K562 (cell line): ENCODE results near the gene CACNB2. TPM values are rescaled to one million over a fixed set of nuclear protein-coding genes. Genes with fewer than 3 reads are reported as not detected.

Experiments used
- ATAC-seq: fragments of 200-7000 bp; cut with Tn5 transposase; 3 replicates; pipeline ENCODE4 v1.9.1; 2020; ENCODE audit warnings: moderate library complexity
- BruUV-seq: library from RNA; stranded (reverse); fragments of 400-500 nt; replicated peaks from 2 replicates; lab custom pipeline; 2021; lab: Mats Ljungman, UMichigan
- CTCF ChIA-PET: fragments of 300-600 bp; formaldehyde crosslinking; extraction: SDS; loops from one replicate; lab custom pipeline; 2021; ENCODE audit warnings: low intra/inter-chr PET ratio; lab: Yijun Ruan, JAX
- POLR2A ChIA-PET: fragments of 300-600, 350-650 bp; sonication (Branson Sonifier 250); formaldehyde crosslinking; extraction: SDS; loops from one replicate; lab custom pipeline; 2021; ENCODE audit warnings: antibody characterized with exemption, inconsistent platforms; lab: Yijun Ruan, JAX
- DNase-seq, 4 experiments: peaks; one replicate each; pipeline versions ENCODE4 v3.0.0 to v3.0.0-alpha.2; 2011 to 2018; ENCODE audit warnings: low spot score in 3 of 4, mixed read lengths in 3 of 4; ENCODE audit errors: extremely low read depth in 1 of 4
- FAIRE-seq: peaks from 2 replicates; lab custom pipeline; 2011; peaks lifted over from hg19 to GRCh38; lab: Jason Lieb, UNC
- H2AFZ ChIP-seq: 2 replicates; pipeline ENCODE4 v1.6.0; 2011; ENCODE audit warnings: low read depth, low read length, control low read depth, inconsistent platforms
- H3K27ac ChIP-seq: fragments of 200-600 bp; 3 replicates; pipeline ENCODE4 v1.8.0; 2011; ENCODE audit warnings: low read depth, mild to moderate bottlenecking, control low read depth, inconsistent platforms, low read length, moderate library complexity, mixed read lengths; ENCODE audit errors: extremely low read depth
- H3K27me3 ChIP-seq, 2 experiments: fragments of 300-600 bp in 1 of 2; 2 replicates in 1 of 2; 3 replicates in 1 of 2; pipeline versions ENCODE4 v1.6.0 to v1.8.0; 2011; ENCODE audit warnings: inconsistent platforms in 2 of 2, low read length in 2 of 2, mild to moderate bottlenecking in 1 of 2, mixed read lengths in 1 of 2, moderate library complexity in 1 of 2; ENCODE audit not compliant: control insufficient read depth in 2 of 2, insufficient read depth in 2 of 2
- H3K36me3 ChIP-seq: fragments of 300-600 bp; 3 replicates; pipeline ENCODE4 v1.8.0; 2011; ENCODE audit warnings: mild to moderate bottlenecking, low read length, inconsistent platforms; ENCODE audit not compliant: control insufficient read depth, insufficient read depth
- H3K4me1 ChIP-seq, 2 experiments: fragments of 200-600 bp in 1 of 2; replicated peaks in 1 of 2; 2 replicates in 1 of 2; 3 replicates in 1 of 2; pipeline versions ENCODE4 v1.5.1 to v1.8.0; 2011; ENCODE audit warnings: inconsistent platforms in 2 of 2, low read length in 2 of 2, mild to moderate bottlenecking in 1 of 2, mixed read lengths in 1 of 2, moderate library complexity in 1 of 2; ENCODE audit not compliant: control insufficient read depth in 2 of 2, insufficient read depth in 2 of 2
- H3K4me2 ChIP-seq: 2 replicates; pipeline ENCODE4 v1.6.1; 2011; ENCODE audit warnings: low read length, control low read depth, inconsistent platforms, mixed read lengths; ENCODE audit not compliant: insufficient read depth
- H3K4me3 ChIP-seq: fragments of 200-600 bp; sonication (generic), shearing (Covaris generic); 2 replicates; pipeline ENCODE4 v1.5.1; 2016; ENCODE audit warnings: control low read depth, inconsistent platforms
- H3K79me2 ChIP-seq: fragments of 200-600 bp; 3 replicates; pipeline ENCODE4 v1.8.0; 2011; ENCODE audit warnings: low read length, inconsistent platforms; ENCODE audit not compliant: control insufficient read depth, insufficient read depth
- H3K9ac ChIP-seq, 2 experiments: 2 replicates each; pipeline versions ENCODE4 v1.6.0 to v1.6.1; 2011; ENCODE audit warnings: low read depth in 2 of 2, low read length in 2 of 2, control low read depth in 1 of 2, inconsistent platforms in 1 of 2, mild to moderate bottlenecking in 1 of 2, mixed read lengths in 1 of 2; ENCODE audit not compliant: insufficient read depth in 1 of 2
- H3K9me1 ChIP-seq: one replicate; pipeline ENCODE4 v1.6.0; 2011; ENCODE audit warnings: inconsistent platforms, mild to moderate bottlenecking, low read length, moderate library complexity; ENCODE audit not compliant: control insufficient read depth, insufficient read depth
- H3K9me3 ChIP-seq: replicated peaks from 2 replicates; pipeline ENCODE4 v1.5.1; 2011; ENCODE audit warnings: low read depth, low read length, inconsistent platforms; ENCODE audit not compliant: control insufficient read depth, insufficient read depth
- H4K20me1 ChIP-seq: replicated peaks from 2 replicates; pipeline ENCODE4 v1.6.1; 2011; ENCODE audit warnings: low read length, inconsistent platforms, mixed read lengths; ENCODE audit not compliant: control insufficient read depth, insufficient read depth
- CHCHD3 ChIP-seq: fragments of 250-450 bp; sonication (Bioruptor Pico); IDR thresholded peaks from 2 replicates; pipeline ENCODE4 v2.1.2; 2022; ENCODE audit warnings: mild to moderate bottlenecking
- DDX20 ChIP-seq: fragments of 450-650 bp; IDR thresholded peaks from 2 replicates; pipeline ENCODE4 v1.6.1; 2016; ENCODE audit warnings: missing genetic modification characterization, low read depth, mild to moderate bottlenecking, missing compliant biosample characterization, moderate library complexity
- FOXA1 ChIP-seq: fragments of 450-650 bp; IDR thresholded peaks from 2 replicates; pipeline ENCODE4 v1.6.1; 2016; ENCODE audit warnings: mild to moderate bottlenecking, borderline replicate concordance
- MECOM ChIP-seq: fragments of 250-450 bp; sonication (Bioruptor Pico); IDR thresholded peaks from 2 replicates; pipeline ENCODE4 v1.8.0; 2022; ENCODE audit warnings: inconsistent platforms
- POLR2A ChIP-seq: fragments of 450-650 bp; conservative IDR thresholded peaks from 2 replicates; pipeline ENCODE4 v1.6.1; 2016
- RBFOX2 ChIP-seq: fragments of 200-400 bp; formaldehyde crosslinking; IDR thresholded peaks from 2 replicates; pipeline ENCODE4 v1.6.1; 2017; ENCODE audit warnings: low read depth, mild to moderate bottlenecking, low read length, moderate library complexity
- RNF2 ChIP-seq: sonication (generic); IDR thresholded peaks from 2 replicates; pipeline ENCODE4 v1.6.1; 2016
- SFPQ ChIP-seq: fragments of 200-400 bp; formaldehyde crosslinking; IDR thresholded peaks from 2 replicates; pipeline ENCODE4 v1.6.1; 2017; ENCODE audit warnings: mild to moderate bottlenecking, low read depth, low read length, moderate library complexity
- SIRT6 ChIP-seq: IDR thresholded peaks from one replicate; pipeline ENCODE4 v1.6.1; 2012; ENCODE audit warnings: low read depth, mild to moderate bottlenecking, control low read depth, inconsistent platforms, low read length, moderate library complexity
- ZNF316 ChIP-seq: fragments of 450-650 bp; IDR thresholded peaks from 2 replicates; pipeline ENCODE4 v1.6.1; 2016
- WGBS: fragments of 100-300 bp; shearing (Covaris generic); methylation state at CpG from one replicate; pipeline ENCODE4 v1.1.6; 2016; ENCODE audit warnings: low coverage, mixed read lengths; ENCODE audit not compliant: insufficient coverage; ENCODE audit errors: missing lambda C conversion rate; 5-methylcytosine and 5-hydroxymethylcytosine counted together
- in situ Hi-C: fragments of 300-500 bp; cut with MboI; formaldehyde crosslinking; loops from 4 replicates; pipeline ENCODE4 v1.15.0; 2018; ENCODE audit warnings: inconsistent platforms, mixed read lengths
- intact Hi-C: fragments of 100-400 bp; cut with micrococcal nuclease; formaldehyde crosslinking; loops from 2 replicates; pipeline ENCODE4 v1.14.2; 2022
- polyA plus RNA-seq, 8 experiments: library from polyadenylated mRNA; depleted of rRNA in 4 of 8; stranded (reverse) in 5 of 8; unstranded in 3 of 8; fragments of >200 nt; fragmentation: Nextera tagmentation in 2 of 8; fragmentation: Illumina TruSeq in 1 of 8; extraction: Ambion mirVana in 2 of 8; extraction: Trizol in 1 of 8; gene quantifications; 2 replicates each; pipeline versions ENCODE4 v1.2.1 to v1.2.3, GENCODE V29; 2011 to 2014; ENCODE audit warnings: inconsistent platforms in 1 of 8, missing spikeins in 1 of 8
- total RNA-seq, 7 experiments: library from RNA; depleted of rRNA in 6 of 7; stranded (reverse); fragments of >200 nt in 6 of 7; fragmentation: Illumina TruSeq in 2 of 7; extraction: Trizol in 2 of 7; gene quantifications; 2 replicates each; pipeline versions ENCODE4 v1.2.1 to v1.2.3, GENCODE V29; 2011 to 2021; ENCODE audit warnings: low replicate concordance in 1 of 7

CACNB2 gene
- total and polyA plus RNA-seq, 9 of the 15 experiments (the other 6 are each of a cell fraction or from before 2014, with no cell fraction given) = 1.8 to 2.2 TPM; not detected in 7

DNA sequence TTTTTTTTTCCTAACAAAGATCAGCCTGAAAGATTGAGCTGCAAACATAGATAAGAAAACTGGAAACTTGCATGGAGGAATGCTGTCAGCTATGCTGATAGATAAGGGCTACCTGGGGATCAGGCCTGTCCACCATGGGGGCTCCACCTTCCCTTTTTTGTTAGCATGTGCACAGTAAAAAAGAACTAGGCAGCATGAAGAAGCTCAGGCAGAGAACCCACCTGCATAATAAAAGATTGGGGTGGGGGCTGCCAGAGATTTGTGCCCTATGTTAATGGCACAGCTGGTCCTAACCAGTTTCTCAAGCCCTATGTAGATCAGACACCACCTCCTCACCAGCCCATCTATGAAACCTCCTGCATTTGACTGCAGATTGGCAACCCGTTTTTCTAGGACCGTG lies 45.4 kb upstream of the CACNB2 start:
- no peaks in the 10 kb centered on the region for H3K79me2 ChIP-seq
- WGBS = no CpG with 5 or more reads among the region's 2 CpGs
- no peak for ATAC-seq
- in situ Hi-C loops (no loop called here), intact Hi-C loops (loop anchor here (10.0 kb wide), 1 partner anchor 490 kb away; no protein-coding TSS in a partner anchor)
- DNase-seq = no peak
- no peaks in the 10 kb centered on the region; a peak in 1 of 5 replicates for H3K27me3 ChIP-seq
- H3K36me3 ChIP-seq = no peaks in the 10 kb centered on the region
- FAIRE-seq = no peak
- ChIA-PET CTCF (no interaction called here), POLR2A (no interaction called here)
- no peak overlapping the region for H2AFZ ChIP-seq
- no peak for TF ChIP-seq RBFOX2
- no peak for TF ChIP-seq CHCHD3 (CRISPR knock-in tag)
- no peak for TF ChIP-seq FOXA1
- no peak for TF ChIP-seq RNF2
- TF ChIP-seq ZNF316 = no peak
- no peak for TF ChIP-seq POLR2A
- no peak for TF ChIP-seq MECOM
- no peak for TF ChIP-seq SFPQ
- no peak for TF ChIP-seq SIRT6
- no peak for TF ChIP-seq DDX20
- no peaks in the 10 kb centered on the region for H3K9me1 ChIP-seq
- H3K4me2 ChIP-seq = no peak overlapping the region
- no peak overlapping the region for H3K4me3 ChIP-seq
- no TSS peak for BruUV-seq
- H4K20me1 ChIP-seq = no peaks in the 10 kb centered on the region
- H3K9ac ChIP-seq = no peak overlapping the region
- H3K27ac ChIP-seq = no peak overlapping the region
- no peaks in the 10 kb centered on the region for H3K9me3 ChIP-seq
- H3K4me1 ChIP-seq = no peaks in the 10 kb centered on the region
